Pericardium fibroblast (primary cell): ENCODE results near the gene GGCT. TPM values are rescaled to one million over a fixed set of nuclear protein-coding genes. Genes with fewer than 3 reads are reported as not detected.

ENCODE experiments used
- total RNA-seq: library from RNA; depleted of rRNA; stranded (reverse); fragments of >200 nt; gene quantifications from 2 replicates; pipeline ENCODE4 v1.2.3, GENCODE V29; 2015

GGCT gene
- 28.1 and 33.6 TPM in 2 replicates for total RNA-seq

DNA sequence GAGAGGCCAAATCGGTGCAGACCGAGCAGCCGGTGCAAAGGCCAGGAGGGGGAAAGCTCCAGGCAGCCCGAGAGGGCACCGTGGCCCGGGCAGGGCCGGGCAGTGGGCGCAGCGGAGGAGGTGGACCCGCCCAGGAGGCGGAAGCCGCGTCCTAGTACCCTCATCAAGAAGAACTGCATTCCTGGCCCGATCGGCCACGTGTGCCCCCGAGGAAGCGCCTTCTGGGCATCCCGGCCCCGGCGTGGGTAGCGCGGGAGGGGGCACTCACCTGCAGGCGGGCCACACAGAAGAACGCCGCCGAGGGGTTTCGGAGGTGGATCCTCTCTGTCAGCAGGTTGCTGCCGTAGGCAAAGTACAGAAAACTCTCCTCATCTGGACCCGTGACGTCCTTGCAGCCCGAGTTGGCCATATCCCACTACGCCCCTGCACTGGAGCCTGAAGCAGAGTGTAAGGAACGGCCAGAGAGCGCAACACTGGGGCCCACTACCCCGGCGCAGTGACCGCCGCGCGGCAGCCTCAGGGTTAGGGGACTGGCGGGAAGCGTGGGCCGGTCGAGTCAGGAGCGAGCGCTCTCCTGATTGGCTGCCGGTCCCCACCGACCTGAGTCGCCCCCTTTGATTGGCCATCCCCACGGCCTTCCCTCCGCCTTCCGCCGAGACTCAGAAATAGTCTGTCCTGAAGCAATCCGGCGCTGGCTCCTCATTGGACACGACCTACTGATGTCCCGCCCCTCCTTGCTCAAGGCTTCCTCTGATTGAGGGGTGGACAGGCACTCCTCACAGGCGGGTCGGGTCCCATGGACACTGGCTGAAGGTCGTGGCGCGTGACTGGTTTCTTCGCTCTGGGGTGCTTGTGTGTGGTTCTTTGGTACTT lies at the start of gene GGCT:
Gene GGCT, minus strand, starts transcription at position 529 of the 873 bp plus-strand sequence. Its CDS starts 120 bp downstream, at position 409.

DNA sequence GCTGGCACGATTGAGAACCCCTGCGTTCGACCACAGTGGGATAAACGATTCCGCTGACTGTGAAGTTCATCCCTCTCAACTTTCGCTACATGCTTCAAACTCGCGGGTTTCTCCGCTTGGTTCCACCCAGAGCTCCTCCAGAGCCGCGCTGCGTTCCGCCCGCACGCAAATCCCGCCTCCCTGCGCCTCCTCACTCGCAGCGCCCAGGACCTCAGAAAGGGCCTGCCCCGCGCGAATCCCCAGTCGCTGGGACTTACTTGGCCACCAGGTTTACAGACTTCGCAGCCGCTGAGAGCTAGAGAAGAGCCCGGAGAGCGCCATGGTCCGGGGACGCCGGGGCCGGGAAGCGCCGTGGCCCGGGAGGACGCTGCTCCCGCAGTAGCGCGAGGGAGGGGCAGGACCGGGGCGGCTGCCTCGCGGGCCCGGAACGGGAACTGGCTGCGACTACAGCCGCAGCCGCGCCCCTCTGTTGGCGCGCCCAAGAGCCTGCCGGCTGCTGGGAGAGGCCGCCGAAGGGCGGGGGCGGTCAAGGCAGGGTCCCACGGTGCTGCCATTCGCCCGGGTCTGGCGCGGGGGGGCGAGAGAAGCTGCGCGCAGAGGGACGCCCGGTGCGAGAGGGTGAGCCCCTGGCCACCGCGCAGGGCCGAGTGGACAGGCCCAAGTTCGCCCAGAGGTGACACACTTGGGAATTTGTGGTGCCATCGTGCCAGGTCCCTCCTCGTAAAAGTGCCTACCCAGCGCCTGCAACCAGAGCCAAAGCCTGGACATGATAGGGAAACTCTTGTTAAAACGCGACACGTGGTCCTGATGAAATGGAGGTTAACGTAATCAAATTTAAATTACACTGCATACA lies 26.1 kb downstream of the GGCT start, which contains the start of gene NOD1:
Gene NOD1, minus strand, starts transcription at position 436 of the 853 bp plus-strand sequence. CDS start 21,863 bp downstream, outside the sequence.

Other genes with a start within 250 kb of the GGCT start
- gene ZNRF2, start 220.2 kb downstream of the GGCT start, total RNA-seq, result 4.0 and 4.3 TPM in 2 replicates
- 10.0 and 11.7 TPM in 2 replicates for gene NOD1, start 26.0 kb downstream of the GGCT start, total RNA-seq
- gene GARS1, start 90.0 kb upstream of the GGCT start, total RNA-seq, result 328 and 391 TPM in 2 replicates
- not detected in 2 replicates for gene CRHR2, start 177.6 kb upstream of the GGCT start, total RNA-seq
- 47.8 and 567 TPM in 2 replicates for gene INMT, start 247.3 kb upstream of the GGCT start, total RNA-seq